Thoracic aorta (tissue), 2 donors: ENCODE results near the gene MRPL41. TPM values are rescaled to one million over a fixed set of nuclear protein-coding genes. Genes with fewer than 3 reads are reported as not detected.

ENCODE experiments used
- ATAC-seq: fragments of 150-250 bp; one replicate; pipeline ENCODE4 v1.8.0; 2017; ENCODE audit warnings: low read depth; ENCODE audit not compliant: insufficient number of reproducible peaks, low FRiP score
- DNase-seq: peaks from one replicate; pipeline ENCODE4 v3.0.0-alpha.2; 2020; ENCODE audit warnings: low spot score
- H3K27ac ChIP-seq, 2 donors: fragments of 200-600 bp; sonication (generic); 1 replicate in 1 of 2; 2 replicates in 1 of 2; pipeline ENCODE4 v1.5.1; 2016; ENCODE audit warnings: mild to moderate bottlenecking in 2 of 2, moderate library complexity in 2 of 2
- H3K27me3 ChIP-seq: fragments of 200-600 bp; sonication (generic); replicated peaks from 2 replicates; pipeline ENCODE4 v1.6.0; 2016; ENCODE audit warnings: mild to moderate bottlenecking; ENCODE audit not compliant: insufficient read depth
- H3K36me3 ChIP-seq: fragments of 200-600 bp; sonication (generic); one replicate; pipeline ENCODE4 v1.5.1; 2016
- H3K4me1 ChIP-seq, 2 donors: fragments of 200-600 bp; sonication (generic); 1 replicate in 1 of 2; 2 replicates in 1 of 2; pipeline versions ENCODE4 v1.5.1 to v1.6.0; 2016; ENCODE audit warnings: low read depth in 2 of 2, mild to moderate bottlenecking in 1 of 2; ENCODE audit not compliant: control insufficient read depth in 1 of 2
- H3K4me3 ChIP-seq: fragments of 200-600 bp; sonication (generic); 2 replicates; pipeline ENCODE4 v1.5.1; 2016; ENCODE audit warnings: mild to moderate bottlenecking
- H3K9me3 ChIP-seq: fragments of 200-600 bp; sonication (generic); 2 replicates; pipeline ENCODE4 v1.5.1; 2016
- CTCF ChIP-seq: fragments of 200-600 bp; sonication (generic); IDR thresholded peaks from one replicate; pipeline ENCODE4 v1.5.1; 2019; ENCODE audit warnings: antibody characterized with exemption
- total RNA-seq, 2 donors: library from RNA; depleted of rRNA; stranded (reverse); fragments of >200 nt; gene quantifications; one replicate each; pipeline versions ENCODE4 v1.1.0 to v1.2.3, GENCODE V29; 2016

MRPL41 gene
- total RNA-seq, 2 donors from 2014 or later = 23.5 to 54.3 TPM

- DNase-seq = no peak
- Histone ChIP-seq H3K4me1 (no peaks in the 10 kb centered on the region), H3K4me3 (no peak overlapping the region), H3K27ac (no peak overlapping the region), H3K27me3 (no peaks in the 10 kb centered on the region), H3K9me3 (no peaks in the 10 kb centered on the region), H3K36me3 (peaks cover 7% of the 10 kb centered on the region)
- no peak for TF ChIP-seq CTCF
- ATAC-seq = no peak
Measured at GRCh38 chr9:137520614-137521404, 30.9 kb upstream of the MRPL41 start.

GRCh38 chr9:137521405-137521985 is 30.2 kb upstream of the MRPL41 start:
- no peak for TF ChIP-seq CTCF
- Histone ChIP-seq H3K27me3 (no peaks in the 10 kb centered on the region), H3K4me1 (no peaks in the 10 kb centered on the region), H3K36me3 (peaks cover 7% of the 10 kb centered on the region), H3K27ac (no peak overlapping the region), H3K4me3 (no peak overlapping the region), H3K9me3 (no peaks in the 10 kb centered on the region)
- DNase-seq (no peak), ATAC-seq (no peak)

- no peak overlapping the region for H3K4me3 ChIP-seq
- DNase-seq (no peak), ATAC-seq (no peak)
- no peaks in the 10 kb centered on the region for H3K9me3 ChIP-seq
- peaks cover 7% of the 10 kb centered on the region for H3K36me3 ChIP-seq
- no peaks in the 10 kb centered on the region for H3K27me3 ChIP-seq
- H3K4me1 ChIP-seq = no peaks in the 10 kb centered on the region
- TF ChIP-seq CTCF = no peak
- no peak overlapping the region for H3K27ac ChIP-seq
Measured at GRCh38 chr9:137522746-137523455, 28.8 kb upstream of the MRPL41 start.

- no peak overlapping the region for H3K4me3 ChIP-seq
- no peak for TF ChIP-seq CTCF
- DNase-seq (no peak), ATAC-seq (no peak)
- H3K4me1 ChIP-seq = no peaks in the 10 kb centered on the region
- no peaks in the 10 kb centered on the region for H3K27me3 ChIP-seq
- H3K27ac ChIP-seq = no peak overlapping the region
- H3K9me3 ChIP-seq = no peaks in the 10 kb centered on the region
- peaks cover 7% of the 10 kb centered on the region for H3K36me3 ChIP-seq
Measured at GRCh38 chr9:137524161-137524980, 27.3 kb upstream of the MRPL41 start.
